GM19452 (cell line): ENCODE measurements around the gene IL1R1.
"Not testable (repeated sequence)": the region's sequence is repeated elsewhere in the genome, so short reads cannot be mapped to it uniquely, and the experiment has no call there.

ENCODE experiments used
- ATAC-seq: cut with Tn5 transposase; IDR thresholded peaks from one replicate; pipeline ENCODE4 v1.9.1; 2021; ENCODE audit not compliant: unreplicated experiment

The IL1R1 gene

DNA sequence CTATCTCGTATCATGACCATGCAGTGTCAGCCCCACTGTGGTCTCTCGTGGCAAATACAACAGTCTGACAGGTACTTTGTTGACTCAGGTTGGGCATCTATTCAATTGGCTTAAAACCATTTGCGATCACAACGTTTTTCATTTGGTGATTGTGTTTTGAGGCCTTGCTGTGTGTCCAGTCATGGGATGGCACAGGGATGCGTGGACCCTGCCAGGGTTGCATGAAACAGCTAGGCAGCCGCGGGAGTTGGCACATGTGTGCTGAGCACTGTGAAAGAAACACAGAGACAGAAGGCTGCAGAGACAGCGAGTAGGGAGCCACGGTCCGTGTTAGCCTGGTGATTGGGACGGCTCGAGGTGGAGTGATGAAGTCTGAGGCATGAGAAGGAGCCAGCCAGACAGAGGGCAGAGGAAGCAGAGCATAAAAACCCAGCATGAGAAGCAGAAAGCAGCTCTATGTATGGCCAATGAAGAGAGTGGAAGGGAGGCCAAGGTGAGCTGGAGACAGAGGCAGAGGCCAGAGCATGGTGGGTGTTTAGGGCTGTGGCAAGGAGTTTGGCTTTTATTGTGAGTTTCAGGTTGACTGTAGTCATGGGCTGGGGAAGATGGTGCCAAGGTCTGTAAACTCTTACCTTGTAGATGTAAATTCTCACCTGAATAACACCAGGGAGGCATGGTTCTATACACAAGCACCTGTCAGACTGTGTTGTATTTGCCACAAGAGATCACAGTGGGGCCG, 31.8 kb upstream of the IL1R1 start:
- no peak for ATAC-seq

- no peak for ATAC-seq
Observed at GRCh38 chr2:102111823-102112222, 30.7 kb upstream of the IL1R1 start.

DNA sequence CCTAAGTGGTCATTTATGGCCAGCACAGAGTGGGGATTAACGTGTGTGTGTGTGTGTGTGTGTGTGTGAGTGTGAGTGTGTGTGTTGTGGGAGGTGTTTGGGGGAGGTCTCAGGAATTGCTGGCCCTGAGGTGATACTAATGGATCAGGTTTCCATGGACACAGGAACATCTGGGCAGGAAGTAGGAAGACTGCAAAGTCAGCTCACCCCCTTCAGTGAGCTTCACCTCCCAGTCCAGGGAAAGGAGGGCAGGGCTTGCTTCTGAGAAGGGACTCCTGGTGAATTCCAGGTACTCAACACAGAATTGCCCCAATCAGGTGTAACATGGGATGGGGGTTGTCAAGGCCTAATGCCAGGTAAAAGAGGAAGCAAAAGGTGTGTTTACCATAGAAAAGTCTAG, 30.3 kb upstream of the IL1R1 start:
- no peak for ATAC-seq

- ATAC-seq = no peak
Observed at GRCh38 chr2:102112692-102113665, 29.6 kb upstream of the IL1R1 start.

DNA sequence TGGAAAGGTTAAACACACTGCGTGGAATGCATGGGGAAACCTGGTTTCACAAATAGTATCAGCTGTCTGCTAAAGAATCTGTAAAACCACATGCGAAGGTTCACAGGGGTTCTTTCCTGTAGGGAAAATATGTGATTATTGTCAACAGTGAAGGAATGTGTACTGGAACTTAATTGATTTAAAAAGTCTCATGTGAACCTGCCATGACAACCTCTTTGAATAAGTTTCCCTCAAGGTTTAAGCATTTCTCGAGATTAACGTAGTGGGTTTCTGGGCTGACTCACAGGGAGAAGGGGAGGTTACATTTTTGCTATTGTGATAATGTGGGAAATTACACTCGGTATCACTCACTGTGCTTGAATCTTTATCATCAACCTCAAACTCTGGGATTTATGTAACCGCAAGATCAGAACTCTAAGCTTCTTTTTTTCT, 28.2 kb upstream of the IL1R1 start:
- no peak for ATAC-seq

GRCh38 chr2:102114851-102115497, 27.6 kb upstream of the IL1R1 start:
- ATAC-seq = no peak

DNA sequence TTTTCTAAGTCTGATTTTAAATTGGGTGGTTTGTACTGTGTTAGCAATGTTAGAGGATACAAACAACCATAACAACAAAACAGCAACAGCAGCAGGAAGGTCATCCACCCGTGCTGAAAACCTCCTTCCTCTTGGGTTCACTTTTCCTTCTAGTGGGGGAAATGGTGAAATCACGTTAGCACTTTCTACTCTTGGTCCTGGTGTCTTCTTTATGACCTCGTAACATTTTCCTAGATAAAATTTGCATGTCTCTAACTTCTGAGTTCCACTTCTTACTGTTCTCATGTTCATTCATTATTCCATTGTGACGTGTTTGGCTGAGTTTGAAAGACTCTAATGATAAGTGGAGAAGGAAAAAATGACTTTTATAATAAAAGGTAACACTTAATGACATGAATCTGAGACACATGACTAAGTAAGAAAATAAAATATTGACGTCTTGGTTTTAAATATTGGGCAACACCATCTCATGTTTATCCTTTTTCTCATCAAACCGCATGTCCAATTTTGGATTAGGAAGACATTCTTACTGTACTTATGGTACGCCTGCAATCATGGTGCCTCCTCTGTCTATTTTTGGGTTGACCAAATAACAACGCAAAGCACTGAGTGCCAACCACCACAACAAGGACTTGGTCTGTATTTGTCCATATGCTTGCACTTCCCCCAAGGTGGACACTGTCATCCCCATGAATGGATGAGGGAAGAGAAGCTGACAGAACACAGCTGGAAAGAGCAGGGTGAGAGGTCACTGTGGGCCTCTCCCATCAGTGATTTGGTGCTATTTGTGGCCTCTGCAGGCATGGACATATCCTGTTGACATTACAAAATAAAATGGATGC, 25.7 kb upstream of the IL1R1 start:
- no peak for ATAC-seq

- ATAC-seq = no peak
Observed at GRCh38 chr2:102117472-102117858, 25.1 kb upstream of the IL1R1 start.

GRCh38 chr2:102119255-102119654, 23.3 kb upstream of the IL1R1 start:
- no peak for ATAC-seq

DNA sequence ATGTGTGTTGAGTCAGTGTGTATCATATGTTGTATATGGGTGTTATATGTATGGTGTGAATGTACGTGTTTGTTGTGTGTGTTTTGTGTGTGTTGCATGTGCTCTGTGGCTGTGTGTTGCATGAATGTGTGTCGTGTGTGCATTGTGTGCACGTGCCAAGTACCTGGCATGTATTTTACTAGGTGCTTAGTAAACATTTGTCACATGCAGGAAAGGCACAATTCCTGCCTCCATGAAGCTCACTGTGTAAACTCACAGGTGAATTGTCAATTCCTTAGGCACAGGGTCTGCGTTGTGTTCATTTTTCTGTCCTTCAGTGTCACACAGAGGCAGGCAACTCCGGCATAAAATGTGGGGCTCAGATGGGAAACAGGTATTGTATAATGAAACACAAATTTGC, 22.3 kb upstream of the IL1R1 start:
- ATAC-seq = no peak

DNA sequence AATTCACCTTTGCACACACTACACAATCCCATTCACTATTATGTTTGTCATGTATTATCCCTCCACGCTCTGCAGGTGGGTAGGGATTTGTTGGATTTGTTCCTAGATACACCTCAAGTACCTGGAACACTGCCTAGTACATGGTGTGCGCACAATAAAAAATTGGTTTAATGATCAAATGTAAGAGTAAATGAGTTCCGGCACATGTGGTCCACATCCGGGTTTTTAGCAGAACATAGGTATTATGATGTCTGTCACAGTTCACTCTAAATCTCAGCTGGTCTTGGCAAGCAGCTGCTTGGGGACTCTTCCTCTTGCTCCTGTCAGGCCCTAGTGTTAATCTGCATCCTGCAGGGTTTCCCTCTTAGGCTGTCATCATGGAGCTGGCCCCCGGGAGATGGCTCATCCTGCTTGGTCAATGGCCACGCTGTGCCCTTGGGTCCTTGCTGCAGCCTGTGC, 21.8 kb upstream of the IL1R1 start:
- no peak for ATAC-seq

GRCh38 chr2:102122115-102122514, 20.4 kb upstream of the IL1R1 start:
- no peak for ATAC-seq

- ATAC-seq = no peak
Observed at GRCh38 chr2:102122909-102123308, 19.6 kb upstream of the IL1R1 start.

- not testable (repeated sequence) for ATAC-seq
Observed at GRCh38 chr2:102124421-102124820, 18.1 kb upstream of the IL1R1 start.

DNA sequence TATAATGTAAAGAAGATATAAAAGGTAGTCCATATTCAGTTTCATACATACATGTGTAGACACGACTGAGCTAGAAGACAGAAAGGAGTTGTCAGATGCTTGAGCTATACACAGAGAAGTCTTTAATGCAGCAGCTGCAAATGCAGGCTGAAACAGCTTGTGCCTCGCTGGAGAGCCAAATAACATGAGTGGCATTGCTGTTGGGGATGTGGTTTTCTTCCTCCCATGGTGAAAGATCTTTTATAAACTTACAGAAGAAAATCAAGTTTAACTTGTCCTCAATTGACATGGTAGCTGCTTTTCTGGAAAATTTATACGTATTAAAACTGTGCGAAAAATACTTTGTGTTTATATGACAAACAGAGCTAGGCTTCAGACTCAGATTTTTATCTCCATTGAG, 16.4 kb upstream of the IL1R1 start:
- ATAC-seq = no peak

- no peak for ATAC-seq
Observed at GRCh38 chr2:102126660-102127059, 15.9 kb upstream of the IL1R1 start.

DNA sequence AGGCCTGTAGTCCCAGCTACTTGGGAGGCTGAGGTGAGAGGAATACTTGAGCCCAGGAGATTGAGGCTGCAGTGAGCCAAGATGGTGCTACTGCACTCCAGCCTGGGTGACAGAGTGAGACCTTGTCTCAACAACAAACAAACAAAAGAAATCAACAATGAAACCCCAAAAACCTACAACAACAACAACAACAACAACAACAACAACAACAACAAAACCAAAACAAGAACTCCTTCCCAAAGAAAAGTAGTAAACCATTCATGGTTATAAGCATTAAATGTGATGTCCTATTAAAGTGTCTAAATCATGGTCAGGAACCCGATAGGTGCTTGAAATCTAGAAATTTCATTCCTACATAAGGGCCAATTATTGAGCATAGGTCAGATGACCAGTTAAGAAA, 13.5 kb upstream of the IL1R1 start:
- no peak for ATAC-seq

DNA sequence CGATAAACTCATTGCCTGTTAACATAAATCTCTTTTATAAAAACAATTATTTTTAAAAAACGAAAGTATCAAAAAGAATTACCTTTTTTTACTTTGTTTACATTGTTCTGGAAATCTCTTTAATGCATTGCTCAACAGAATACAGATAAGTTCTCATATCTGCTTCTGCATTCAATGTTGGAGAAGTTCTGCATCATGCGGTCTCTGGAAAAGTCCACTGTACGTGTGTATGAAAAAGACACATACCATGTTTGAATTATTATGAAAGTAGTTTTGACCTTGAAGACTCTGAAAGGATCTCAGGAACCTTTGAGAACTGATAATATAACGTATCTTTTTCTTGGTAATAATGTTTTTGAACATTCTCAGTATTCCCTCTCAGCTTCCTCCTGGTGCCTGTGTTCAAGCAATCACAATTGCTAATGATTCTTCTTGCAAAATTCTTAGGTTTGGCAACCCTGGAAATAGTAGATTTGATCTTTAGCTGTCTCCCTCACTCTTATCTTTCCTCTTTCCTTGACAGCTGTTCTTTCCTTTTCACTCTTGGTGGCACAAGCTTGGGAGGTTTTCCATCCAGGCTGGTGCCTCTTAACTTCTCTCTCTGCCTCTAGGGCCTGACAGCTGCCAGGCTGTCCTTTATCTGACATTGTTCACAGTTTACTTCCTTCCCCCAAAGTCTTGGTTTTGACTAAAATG, 12.4 kb upstream of the IL1R1 start:
- ATAC-seq = no peak

DNA sequence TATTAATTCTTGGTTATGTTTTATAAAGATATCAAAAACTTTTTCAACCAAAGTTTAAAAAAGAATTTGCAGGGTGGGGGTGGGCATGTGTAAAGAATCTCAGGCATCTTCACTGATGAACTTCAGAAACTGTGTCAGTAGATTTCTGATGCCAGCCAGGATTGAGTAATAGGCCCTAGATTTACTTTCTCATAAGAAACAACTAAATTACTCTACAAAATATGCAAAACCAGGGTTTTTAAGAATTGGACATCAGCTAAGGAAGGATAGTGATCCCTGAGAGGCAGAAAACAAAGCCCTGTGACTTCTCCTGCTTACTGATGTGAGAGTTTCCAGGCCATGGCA, 11.9 kb upstream of the IL1R1 start:
- no peak for ATAC-seq

DNA sequence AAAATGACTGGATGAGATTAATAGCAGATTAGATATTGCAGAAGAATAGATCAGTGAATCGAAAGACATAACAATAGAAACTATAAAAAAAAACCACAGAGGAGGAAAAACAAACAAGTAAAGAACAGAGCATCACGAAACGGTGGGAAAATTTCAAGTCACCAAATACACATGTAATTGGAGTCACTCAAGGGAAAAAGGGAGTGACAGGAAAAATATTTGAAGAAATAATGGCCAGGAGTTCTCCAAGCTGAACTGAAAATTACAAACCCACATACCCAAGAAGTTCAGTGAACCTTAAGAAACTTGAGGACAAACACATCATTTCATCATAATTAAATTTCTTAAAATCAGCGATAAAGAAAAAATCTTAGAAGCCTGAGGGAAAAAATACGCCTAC, 11.0 kb upstream of the IL1R1 start:
- ATAC-seq = no peak
